Fibroblast of lung (primary cell): Measurements from ENCODE around the gene TRIM39. TPM values are rescaled to one million over a fixed set of nuclear protein-coding genes. Genes with fewer than 3 reads are reported as not detected.

Experiments used
- DNase-seq, 2 donors: peaks; one replicate each; pipeline versions ENCODE4 v3.0.0 to v3.0.0-alpha.2; 2010; ENCODE audit warnings: low read depth in 2 of 2
- H2AFZ ChIP-seq: 2 replicates; pipeline ENCODE4 v1.5.1; 2012; ENCODE audit warnings: low read length, control low read depth, inconsistent platforms
- H3K27ac ChIP-seq: 2 replicates; pipeline ENCODE4 v1.5.1; 2011; ENCODE audit warnings: low read length, control low read depth; ENCODE audit not compliant: insufficient read depth
- H3K27me3 ChIP-seq: 2 replicates; pipeline ENCODE4 v1.5.1; 2011; ENCODE audit warnings: mild to moderate bottlenecking, low read length; ENCODE audit not compliant: control insufficient read depth, insufficient read depth
- H3K36me3 ChIP-seq: 2 replicates; pipeline ENCODE4 v1.5.1; 2011; ENCODE audit warnings: low read length; ENCODE audit not compliant: control insufficient read depth, insufficient read depth
- H3K4me1 ChIP-seq: 2 replicates; pipeline ENCODE4 v1.5.1; 2011; ENCODE audit warnings: low read length; ENCODE audit not compliant: control insufficient read depth, insufficient read depth; ENCODE audit errors: extremely low read depth
- H3K4me2 ChIP-seq: 2 replicates; pipeline ENCODE4 v1.5.1; 2011; ENCODE audit warnings: low read length, control low read depth; ENCODE audit not compliant: insufficient read depth; ENCODE audit errors: extremely low read depth
- H3K4me3 ChIP-seq, 4 experiments: fragments of 200-600 bp in 1 of 4; sonication (generic) in 1 of 4; replicated peaks in 1 of 4; 2 replicates each; pipeline ENCODE4 v1.5.1; 2011 to 2016; ENCODE audit warnings: low read length in 4 of 4, low read depth in 3 of 4, mild to moderate bottlenecking in 3 of 4, control low read depth in 2 of 4, inconsistent platforms in 1 of 4, mixed read lengths in 1 of 4; ENCODE audit not compliant: insufficient read depth in 1 of 4; ENCODE audit errors: control extremely low read depth in 1 of 4
- H3K79me2 ChIP-seq: 2 replicates; pipeline ENCODE4 v1.5.1; 2012; ENCODE audit warnings: mild to moderate bottlenecking, low read length, inconsistent platforms; ENCODE audit not compliant: control insufficient read depth, insufficient read depth
- H3K9ac ChIP-seq: 2 replicates; pipeline ENCODE4 v1.5.1; 2011; ENCODE audit warnings: mild to moderate bottlenecking, low read length, control low read depth; ENCODE audit not compliant: insufficient read depth
- H3K9me3 ChIP-seq: 2 replicates; pipeline ENCODE4 v1.5.1; 2012; ENCODE audit warnings: low read depth, low read length; ENCODE audit not compliant: control insufficient read depth, insufficient read depth
- H4K20me1 ChIP-seq: 2 replicates; pipeline ENCODE4 v1.5.1; 2011; ENCODE audit warnings: low read length; ENCODE audit not compliant: control insufficient read depth, insufficient read depth; ENCODE audit errors: extremely low read depth
- CTCF ChIP-seq, 2 donors: IDR thresholded peaks in 1 of 2; conservative IDR thresholded peaks in 1 of 2; 1 replicate in 1 of 2; 2 replicates in 1 of 2; pipeline ENCODE4 v1.5.1; 2011 to 2012; ENCODE audit warnings: low read length in 2 of 2, control low read depth in 1 of 2, inconsistent platforms in 1 of 2, low read depth in 1 of 2, mild to moderate bottlenecking in 1 of 2
- EZH2 ChIP-seq: IDR thresholded peaks from 2 replicates; pipeline ENCODE4 v1.5.1; 2012; ENCODE audit warnings: low read length, control low read depth, mild to moderate bottlenecking; ENCODE audit errors: missing control alignments
- polyA plus RNA-seq, 2 donors: library from polyadenylated mRNA; depleted of rRNA in 1 of 2; stranded (reverse) in 1 of 2; unstranded in 1 of 2; fragments of >200 nt; gene quantifications; 2 replicates each; pipeline ENCODE4 v1.2.1, GENCODE V29; 2011 to 2012; ENCODE audit warnings: missing spikeins in 1 of 2
- total RNA-seq: library from RNA; depleted of rRNA; stranded (reverse); fragments of >200 nt; gene quantifications from 2 replicates; pipeline ENCODE4 v1.2.1, GENCODE V29; 2014

Gene TRIM39
- total and polyA plus RNA-seq, 2 donors (not counting 1 experiment from before 2014, with no cell fraction given) = 7.8 to 11.9 TPM

GRCh38 chr6:30344191-30344867 is 17.6 kb downstream of the TRIM39 start:
- Histone ChIP-seq H3K4me1 (no peaks in the 10 kb centered on the region), H4K20me1 (no peaks in the 10 kb centered on the region), H3K4me2 (peak overlapping the region; percentile 58), H3K36me3 (peaks cover 7% of the 10 kb centered on the region), H3K9me3 (no peaks in the 10 kb centered on the region), H2AFZ (peak overlapping the region; percentile 84), H3K9ac (no peak overlapping the region), H3K27ac (no peak overlapping the region), H3K27me3 (no peaks in the 10 kb centered on the region), H3K79me2 (no peaks in the 10 kb centered on the region), H3K4me3 (peak overlapping the region in 1 of 4 experiments; percentile 33)
- TF ChIP-seq CTCF (conservative IDR thresholded peaks at IDR 0.05 in 1 of 2, IDR thresholded peaks at IDR 0.05 in 1 of 2; ENCODE audit: low read depth in 1 of 2, low read length in 2 of 2) (no peak), EZH2 (no peak)
- no peak for DNase-seq

- H3K79me2 ChIP-seq = no peaks in the 10 kb centered on the region
- H2AFZ ChIP-seq = peak within 1 kb of the TSS; percentile 94
- TF ChIP-seq EZH2 (no peak), CTCF (conservative IDR thresholded peaks at IDR 0.05 in 1 of 2, IDR thresholded peaks at IDR 0.05 in 1 of 2; ENCODE audit: low read depth in 1 of 2, low read length in 2 of 2) (no peak)
- peaks cover 7% of the 10 kb centered on the region for H3K36me3 ChIP-seq
- H3K9me3 ChIP-seq = no peaks in the 10 kb centered on the region
- no peaks in the 10 kb centered on the region for H3K27me3 ChIP-seq
- H3K9ac ChIP-seq = peak within 1 kb of the TSS; percentile 94
- H3K4me3 ChIP-seq = peak within 1 kb of the TSS; percentile 78 to 81 (median 80)
- DNase-seq = peak; percentile 74 to 78
- peak within 1 kb of the TSS; percentile 74 for H3K27ac ChIP-seq
- peak within 1 kb of the TSS; percentile 92 for H3K4me2 ChIP-seq
- H4K20me1 ChIP-seq = no peaks in the 10 kb centered on the region
- no peaks in the 10 kb centered on the region for H3K4me1 ChIP-seq
These were observed 18.3 kb downstream of the TRIM39 start, which contains the start of gene RPP21 for GRCh38 chr6:30344868-30345671. Gene RPP21, plus strand, starts transcription at chr6:30345156. Its CDS starts 16 bp downstream, at chr6:30345172.

GRCh38 chr6:30345852-30346251 is 19.1 kb downstream of the TRIM39 start:
- Histone ChIP-seq H3K4me3 (peak overlapping the region; percentile 78 to 81 (median 80)), H3K27ac (no peak overlapping the region), H3K9ac (no peak overlapping the region), H3K9me3 (no peaks in the 10 kb centered on the region), H4K20me1 (no peaks in the 10 kb centered on the region), H2AFZ (no peak overlapping the region), H3K4me1 (no peaks in the 10 kb centered on the region), H3K27me3 (no peaks in the 10 kb centered on the region), H3K4me2 (peak overlapping the region; percentile 92), H3K79me2 (no peaks in the 10 kb centered on the region), H3K36me3 (peaks cover 7% of the 10 kb centered on the region)
- no peak for DNase-seq
- TF ChIP-seq EZH2 (no peak), CTCF (conservative IDR thresholded peaks at IDR 0.05 in 1 of 2, IDR thresholded peaks at IDR 0.05 in 1 of 2; ENCODE audit: low read depth in 1 of 2, low read length in 2 of 2) (no peak)
